ENCODE measurements around the gene VPREB3. TPM values are rescaled to one million over a fixed set of nuclear protein-coding genes. Genes with fewer than 3 reads are reported as not detected.

Gene VPREB3
- total RNA-seq, 2 donors from 2014 or later, result not detected

GRCh38 chr22:23715806-23716375 is 38.3 kb downstream of the VPREB3 start:
- no peak for DNase-seq (ENCODE audit: low spot score)
- TF ChIP-seq CTCF (IDR thresholded peaks at IDR 0.05) (no peak), POLR2A (IDR thresholded peaks at IDR 0.05) (no peak), POLR2AphosphoS5 (IDR thresholded peaks at IDR 0.05) (no peak)
- 83% methylated on average over 18 of the region's 18 CpGs for WGBS
- Histone ChIP-seq H3K27ac (no peak overlapping the region), H3K4me1 (replicated peaks) (no peaks in the 10 kb centered on the region), H3K36me3 (no peaks in the 10 kb centered on the region), H3K9me3 (no peaks in the 10 kb centered on the region), H3K27me3 (replicated peaks; ENCODE audit: insufficient read depth) (no peaks in the 10 kb centered on the region), H3K4me3 (no peak overlapping the region)
- intact Hi-C loops (cut with DNase I), result loop anchor here (10.0 kb wide), 1 partner anchor 439 kb away; no protein-coding TSS in a partner anchor

- 87% methylated on average over 23 of the region's 23 CpGs for WGBS
- no peaks in the 10 kb centered on the region for H3K9me3 ChIP-seq
- TF ChIP-seq POLR2AphosphoS5 (IDR thresholded peaks at IDR 0.05) (no peak), POLR2A (IDR thresholded peaks at IDR 0.05) (no peak), CTCF (IDR thresholded peaks at IDR 0.05) (no peak)
- no peak overlapping the region for H3K27ac ChIP-seq
- intact Hi-C loops (cut with DNase I), result loop anchor here (10.0 kb wide), 1 partner anchor 440 kb away; no protein-coding TSS in a partner anchor
- H3K27me3 ChIP-seq (replicated peaks; ENCODE audit: insufficient read depth), result no peaks in the 10 kb centered on the region
- DNase-seq (ENCODE audit: low spot score), result no peak
- no peak overlapping the region for H3K4me3 ChIP-seq
- H3K4me1 ChIP-seq (replicated peaks), result no peaks in the 10 kb centered on the region
- H3K36me3 ChIP-seq, result no peaks in the 10 kb centered on the region
These were observed 39.3 kb downstream of the VPREB3 start for GRCh38 chr22:23714596-23715578.

GRCh38 chr22:23713696-23714595 is 40.3 kb downstream of the VPREB3 start:
- H3K36me3 ChIP-seq, result peaks cover 0 to 2% of the 10 kb centered on the region in 2 donors
- TF ChIP-seq POLR2AphosphoS5 (IDR thresholded peaks at IDR 0.05), result no peak
- no peak for TF ChIP-seq POLR2A (IDR thresholded peaks at IDR 0.05)
- no peak for TF ChIP-seq CTCF (IDR thresholded peaks at IDR 0.05)
- DNase-seq (ENCODE audit: low spot score), result no peak
- no peak overlapping the region for H3K4me3 ChIP-seq
- no peaks in the 10 kb centered on the region for H3K4me1 ChIP-seq (replicated peaks)
- WGBS, result 92% methylated on average over 28 of the region's 28 CpGs
- H3K27ac ChIP-seq, result no peak overlapping the region
- no peaks in the 10 kb centered on the region for H3K9me3 ChIP-seq
- intact Hi-C loops (cut with DNase I), result loop anchor here (10.0 kb wide), 1 partner anchor 441 kb away; no protein-coding TSS in a partner anchor
- no peaks in the 10 kb centered on the region for H3K27me3 ChIP-seq (replicated peaks; ENCODE audit: insufficient read depth)

- Histone ChIP-seq H3K4me3 (no peak overlapping the region), H3K27me3 (replicated peaks; ENCODE audit: insufficient read depth) (no peaks in the 10 kb centered on the region), H3K9me3 (no peaks in the 10 kb centered on the region), H3K27ac (no peak overlapping the region), H3K36me3 (peaks cover 0 to 2% of the 10 kb centered on the region in 2 donors), H3K4me1 (replicated peaks) (no peaks in the 10 kb centered on the region)
- no peak for TF ChIP-seq POLR2A (IDR thresholded peaks at IDR 0.05)
- TF ChIP-seq CTCF (IDR thresholded peaks at IDR 0.05), result no peak
- TF ChIP-seq POLR2AphosphoS5 (IDR thresholded peaks at IDR 0.05), result no peak
- WGBS, result 93% methylated on average over 12 of the region's 12 CpGs
- DNase-seq (ENCODE audit: low spot score), result no peak
- intact Hi-C loops (cut with DNase I), result loop anchor here (10.0 kb wide), 1 partner anchor 443 kb away; no protein-coding TSS in a partner anchor
These were observed 42.0 kb downstream of the VPREB3 start for GRCh38 chr22:23712256-23712655.
